Tibial nerve (tissue), 4 donors: ENCODE measurements around the gene PREX1.

Source experiments
- CTCF ChIP-seq, 5 experiments: fragments of 200-600 bp in 3 of 5; fragments of 450-650 bp in 2 of 5; sonication (generic) in 3 of 5; IDR thresholded peaks; one replicate each; pipeline ENCODE4 v1.5.1; 2016 to 2019; ENCODE audit warnings: antibody characterized with exemption in 5 of 5, mild to moderate bottlenecking in 3 of 5, moderate library complexity in 2 of 5
- EP300 ChIP-seq, 2 donors: sonication (generic); formaldehyde crosslinking; IDR thresholded peaks; one replicate each; pipeline ENCODE4 v1.6.1; 2017; ENCODE audit warnings: antibody characterized with exemption in 2 of 2, mild to moderate bottlenecking in 1 of 2
- POLR2A ChIP-seq, 2 donors: fragments of 450-650 bp; IDR thresholded peaks; one replicate each; pipeline ENCODE4 v1.6.1; 2017; ENCODE audit warnings: antibody characterized with exemption in 2 of 2, mild to moderate bottlenecking in 2 of 2, moderate library complexity in 2 of 2

GRCh38 chr20:48642105-48642880, 185.5 kb downstream of the PREX1 start:
- TF ChIP-seq CTCF (IDR thresholded peaks at IDR 0.05) (no peak), POLR2A (IDR thresholded peaks at IDR 0.05) (no peak), EP300 (IDR thresholded peaks at IDR 0.05) (no peak)
